Fibroblast of villous mesenchyme (primary cell): ENCODE data around the gene LRP1B. TPM values are rescaled to one million over a fixed set of nuclear protein-coding genes. Genes with fewer than 3 reads are reported as not detected.

Experiments
- DNase-seq: peaks from one replicate; pipeline ENCODE4 v3.0.0-alpha.2; 2010; ENCODE audit warnings: low read depth
- H3K4me3 ChIP-seq: 2 replicates; pipeline ENCODE4 v1.5.1; 2011; ENCODE audit warnings: low read depth, mild to moderate bottlenecking, low read length
- total RNA-seq: library from RNA; depleted of rRNA; stranded (reverse); fragments of >200 nt; gene quantifications from 2 replicates; pipeline ENCODE4 v1.2.3, GENCODE V29; 2012
- TF ChIP-seq, protein P1 (sequence below): IDR thresholded peaks from 2 replicates; pipeline ENCODE4 v1.5.1; 2012; ENCODE audit warnings: low read depth, mild to moderate bottlenecking, low read length; ENCODE audit not compliant: insufficient read depth

Gene LRP1B
- total RNA-seq, 1 donor, result 2.2 TPM

GRCh38 chr2:142112757-142113221, 18.0 kb downstream of the LRP1B start:
- peak; percentile 14 for DNase-seq
- TF ChIP-seq, protein P1, sequence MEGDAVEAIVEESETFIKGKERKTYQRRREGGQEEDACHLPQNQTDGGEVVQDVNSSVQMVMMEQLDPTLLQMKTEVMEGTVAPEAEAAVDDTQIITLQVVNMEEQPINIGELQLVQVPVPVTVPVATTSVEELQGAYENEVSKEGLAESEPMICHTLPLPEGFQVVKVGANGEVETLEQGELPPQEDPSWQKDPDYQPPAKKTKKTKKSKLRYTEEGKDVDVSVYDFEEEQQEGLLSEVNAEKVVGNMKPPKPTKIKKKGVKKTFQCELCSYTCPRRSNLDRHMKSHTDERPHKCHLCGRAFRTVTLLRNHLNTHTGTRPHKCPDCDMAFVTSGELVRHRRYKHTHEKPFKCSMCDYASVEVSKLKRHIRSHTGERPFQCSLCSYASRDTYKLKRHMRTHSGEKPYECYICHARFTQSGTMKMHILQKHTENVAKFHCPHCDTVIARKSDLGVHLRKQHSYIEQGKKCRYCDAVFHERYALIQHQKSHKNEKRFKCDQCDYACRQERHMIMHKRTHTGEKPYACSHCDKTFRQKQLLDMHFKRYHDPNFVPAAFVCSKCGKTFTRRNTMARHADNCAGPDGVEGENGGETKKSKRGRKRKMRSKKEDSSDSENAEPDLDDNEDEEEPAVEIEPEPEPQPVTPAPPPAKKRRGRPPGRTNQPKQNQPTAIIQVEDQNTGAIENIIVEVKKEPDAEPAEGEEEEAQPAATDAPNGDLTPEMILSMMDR, result no peak
- H3K4me3 ChIP-seq, result no peak overlapping the region

GRCh38 chr2:142104134-142104758, 26.6 kb downstream of the LRP1B start:
- TF ChIP-seq, protein P1, result no peak
- no peak for DNase-seq
- H3K4me3 ChIP-seq, result no peak overlapping the region

DNA sequence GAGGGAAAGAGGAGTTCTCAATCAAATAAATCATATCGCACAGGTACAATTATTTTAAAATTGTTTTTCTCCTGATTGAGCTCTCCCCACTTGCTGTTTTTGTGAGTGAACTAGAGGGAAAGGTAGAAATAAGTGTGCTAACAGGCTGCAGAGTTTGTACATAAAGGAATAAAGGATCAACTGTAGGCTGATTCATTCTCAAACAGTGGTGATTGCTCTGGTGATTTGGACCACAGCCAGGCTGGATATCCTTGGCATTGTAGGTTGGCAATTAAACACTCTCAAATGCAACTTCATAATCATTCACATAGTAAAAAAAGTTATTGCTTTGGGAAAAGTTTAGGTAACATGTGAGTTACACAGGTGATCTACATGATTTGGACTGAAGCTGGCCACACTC, 29.8 kb downstream of the LRP1B start:
- TF ChIP-seq, protein P1, result no peak
- no peak overlapping the region for H3K4me3 ChIP-seq
- DNase-seq, result no peak

DNA sequence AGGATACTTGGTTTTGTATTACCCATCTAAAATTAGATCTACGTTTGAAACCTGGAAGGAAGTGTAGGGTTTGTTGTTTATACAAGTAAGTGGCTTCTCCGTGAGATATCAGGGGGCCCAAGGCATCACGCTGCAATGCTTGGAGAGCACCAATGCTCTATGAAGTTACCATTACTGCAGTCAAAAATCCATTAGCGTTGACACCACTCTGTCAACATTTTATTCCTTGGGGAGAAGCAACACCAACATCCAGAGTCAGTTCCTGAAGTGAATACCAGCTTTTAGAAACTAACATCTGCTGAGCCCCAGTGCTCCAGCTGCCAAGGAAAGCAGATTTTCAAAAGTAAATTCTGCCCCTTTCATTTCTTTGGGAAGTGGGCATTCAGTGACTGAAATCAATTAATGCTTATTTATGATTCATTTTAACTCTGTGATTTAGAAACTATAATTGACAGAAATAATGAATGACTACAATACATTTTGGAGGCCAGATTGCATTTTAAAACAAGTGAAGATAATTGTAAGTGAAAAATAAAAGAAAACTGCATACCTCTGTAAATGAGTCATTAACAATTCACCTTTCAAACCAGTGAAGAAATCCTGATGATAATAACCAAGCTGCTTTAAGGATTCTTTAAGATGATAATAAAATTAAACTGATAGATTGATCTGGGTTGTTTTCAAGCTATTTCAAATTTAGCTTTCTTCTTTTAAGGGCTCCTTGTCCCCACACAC, 30.5 kb downstream of the LRP1B start:
- TF ChIP-seq, protein P1, result no peak
- DNase-seq, result no peak
- no peak overlapping the region for H3K4me3 ChIP-seq

DNA sequence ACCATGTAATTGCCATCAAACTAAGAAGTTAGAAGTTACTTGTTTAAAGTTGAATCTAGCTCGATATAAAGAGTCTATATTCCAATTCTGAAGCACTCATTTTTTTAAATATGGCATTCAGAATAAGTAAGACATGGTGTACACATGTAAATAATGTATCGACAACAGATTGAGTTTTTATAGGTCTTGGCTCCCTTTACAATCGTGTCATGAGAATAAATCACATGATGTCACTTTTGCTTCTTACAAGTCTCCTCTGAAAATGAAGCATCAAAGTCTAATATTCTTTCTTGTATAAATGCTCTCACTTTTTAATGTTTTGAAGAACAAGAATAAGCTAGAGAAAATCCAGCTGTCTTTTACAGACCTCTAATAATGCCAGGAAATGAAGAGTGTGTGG, 33.1 kb downstream of the LRP1B start:
- TF ChIP-seq, protein P1, result no peak
- DNase-seq, result no peak
- H3K4me3 ChIP-seq, result no peak overlapping the region

DNA sequence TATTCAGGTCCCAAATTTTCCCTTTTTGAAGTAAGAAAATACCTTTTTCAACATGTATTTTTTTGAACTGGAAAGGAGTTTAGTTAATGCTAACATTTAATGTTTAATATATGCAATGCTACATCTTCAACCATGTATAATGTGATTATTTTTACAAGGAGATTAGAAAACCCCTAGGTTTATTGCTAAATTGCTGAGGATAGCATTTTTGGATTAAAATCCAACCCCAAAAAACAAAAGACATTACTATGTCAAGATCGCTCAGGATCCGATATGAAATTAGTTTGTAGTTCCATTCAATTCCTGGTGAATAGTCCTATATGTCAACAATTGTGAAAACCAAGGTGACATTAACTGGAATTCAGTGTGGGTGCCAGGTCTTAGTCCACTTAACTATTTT, 35.2 kb downstream of the LRP1B start:
- no peak for DNase-seq
- TF ChIP-seq, protein P1, result no peak
- no peak overlapping the region for H3K4me3 ChIP-seq
